ENCODE data around the gene CDC42EP2. TPM values are rescaled to one million over a fixed set of nuclear protein-coding genes. Genes with fewer than 3 reads are reported as not detected.
A peak's percentile ranks its signal among the peaks of the same experiment; 100 is the strongest.

CDC42EP2 gene
- polyA plus RNA-seq, 1 of the 3 experiments (the other 2 are of a cell fraction) = 8.1 TPM

DNA sequence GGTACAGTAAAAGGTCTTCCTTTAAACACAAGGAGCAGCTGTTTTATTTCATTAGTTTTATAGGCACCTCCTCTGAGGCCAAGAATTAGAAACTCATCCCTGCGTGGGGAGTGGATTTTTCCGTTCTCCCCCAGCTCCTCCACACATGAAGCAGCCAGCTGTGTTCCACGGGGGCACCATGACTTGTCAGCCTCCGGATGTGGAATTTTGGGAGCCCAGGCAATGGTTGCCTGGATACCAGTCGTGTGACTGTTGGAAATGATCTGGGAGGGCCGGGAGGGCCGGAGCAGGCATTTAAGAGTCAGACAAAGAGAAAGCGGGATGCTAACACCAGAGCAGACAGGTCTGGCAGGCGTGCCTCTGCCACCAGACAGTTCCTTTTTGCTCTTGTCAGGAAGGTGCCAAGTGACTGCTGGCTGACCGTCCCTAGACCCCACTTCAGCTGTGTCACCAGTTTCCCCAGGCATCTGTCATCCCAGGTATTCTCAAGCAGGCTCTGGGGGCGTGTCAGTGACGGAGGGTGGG, 15.9 kb upstream of the CDC42EP2 start:
- Histone ChIP-seq H3K4me3 (ENCODE audit: low read depth in 2 of 2, low read length in 1 of 2) (no peak overlapping the region), H3K36me3 (replicated peaks in 1 of 2; ENCODE audit: control insufficient read depth in 1 of 2, insufficient read depth in 2 of 2, low read length in 1 of 2) (peaks cover 9 to 21% of the 10 kb centered on the region in 2 experiments), H3K9me2 (no peaks in the 10 kb centered on the region), H3K9me3 (no peaks in the 10 kb centered on the region), H3K27me3 (ENCODE audit: insufficient read depth) (no peaks in the 10 kb centered on the region), H4K20me1 (ENCODE audit: insufficient read depth) (no peaks in the 10 kb centered on the region), H3K4me2 (no peak overlapping the region), H3F3A (replicated peaks; ENCODE audit: insufficient read depth) (no peaks in the 10 kb centered on the region), H2AFZ (ENCODE audit: low read depth) (no peak overlapping the region), H3K27ac (ENCODE audit: low read depth in 2 of 2, low read length in 1 of 2) (peak overlapping the region in 1 of 2 experiments; percentile 73; a peak in 1 of 4 replicates), H3K4me1 (ENCODE audit: control insufficient read depth in 1 of 2, insufficient read depth in 2 of 2, low read depth in 1 of 2, low read length in 1 of 2) (peaks cover 0 to 40% of the 10 kb centered on the region in 2 experiments; a peak in 1 of 4 replicates), H3K79me2 (ENCODE audit: insufficient read depth) (no peaks in the 10 kb centered on the region), H3K9ac (no peak overlapping the region)
- POLR2A ChIA-PET = interaction anchor here (0.7 to 1.4 kb wide), 7 partner anchors 10 to 206 kb away, joined by 3 to 6 read pairs (median 3); partner anchors contain the start of gene CDC42EP2
- WGBS (ENCODE audit: low lambda C conversion rate) = 82% methylated on average over 10 of the region's 12 CpGs
- DNase-seq = no peak
- CTCF ChIA-PET = interaction anchor here (1.8 to 37.6 kb wide), 3 partner anchors 10 to 94 kb away, joined by 3 to 1118 read pairs (median 4); partner anchors contain the start of genes CDC42EP2 and DPF2
- TF ChIP-seq, protein P1, sequence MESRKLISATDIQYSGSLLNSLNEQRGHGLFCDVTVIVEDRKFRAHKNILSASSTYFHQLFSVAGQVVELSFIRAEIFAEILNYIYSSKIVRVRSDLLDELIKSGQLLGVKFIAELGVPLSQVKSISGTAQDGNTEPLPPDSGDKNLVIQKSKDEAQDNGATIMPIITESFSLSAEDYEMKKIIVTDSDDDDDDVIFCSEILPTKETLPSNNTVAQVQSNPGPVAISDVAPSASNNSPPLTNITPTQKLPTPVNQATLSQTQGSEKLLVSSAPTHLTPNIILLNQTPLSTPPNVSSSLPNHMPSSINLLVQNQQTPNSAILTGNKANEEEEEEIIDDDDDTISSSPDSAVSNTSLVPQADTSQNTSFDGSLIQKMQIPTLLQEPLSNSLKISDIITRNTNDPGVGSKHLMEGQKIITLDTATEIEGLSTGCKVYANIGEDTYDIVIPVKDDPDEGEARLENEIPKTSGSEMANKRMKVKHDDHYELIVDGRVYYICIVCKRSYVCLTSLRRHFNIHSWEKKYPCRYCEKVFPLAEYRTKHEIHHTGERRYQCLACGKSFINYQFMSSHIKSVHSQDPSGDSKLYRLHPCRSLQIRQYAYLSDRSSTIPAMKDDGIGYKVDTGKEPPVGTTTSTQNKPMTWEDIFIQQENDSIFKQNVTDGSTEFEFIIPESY (IDR thresholded peaks at IDR 0.05; ENCODE audit: borderline replicate concordance, low read depth) = no peak
- TF ChIP-seq RAD21 (IDR thresholded peaks at IDR 0.05; ENCODE audit: low read length) (no peak), MEF2A (IDR thresholded peaks at IDR 0.05; ENCODE audit: borderline replicate concordance, low read depth) (no peak), FOXM1 (IDR thresholded peaks at IDR 0.05; ENCODE audit: low read depth) (no peak), CTCF (IDR thresholded peaks at IDR 0.05) (no peak), NRF1 (IDR thresholded peaks at IDR 0.05; ENCODE audit: low read depth, low read length) (no peak), TEAD4 (IDR thresholded peaks at IDR 0.05; ENCODE audit: borderline replicate concordance, insufficient read depth) (no peak), GABPA (IDR thresholded peaks at IDR 0.05; ENCODE audit: low read depth) (no peak), FOSL2 (IDR thresholded peaks at IDR 0.05; ENCODE audit: borderline replicate concordance, low read depth) (no peak), TCF12 (IDR thresholded peaks at IDR 0.05) (no peak), NFIC (IDR thresholded peaks at IDR 0.05; ENCODE audit: borderline replicate concordance) (no peak)

DNA sequence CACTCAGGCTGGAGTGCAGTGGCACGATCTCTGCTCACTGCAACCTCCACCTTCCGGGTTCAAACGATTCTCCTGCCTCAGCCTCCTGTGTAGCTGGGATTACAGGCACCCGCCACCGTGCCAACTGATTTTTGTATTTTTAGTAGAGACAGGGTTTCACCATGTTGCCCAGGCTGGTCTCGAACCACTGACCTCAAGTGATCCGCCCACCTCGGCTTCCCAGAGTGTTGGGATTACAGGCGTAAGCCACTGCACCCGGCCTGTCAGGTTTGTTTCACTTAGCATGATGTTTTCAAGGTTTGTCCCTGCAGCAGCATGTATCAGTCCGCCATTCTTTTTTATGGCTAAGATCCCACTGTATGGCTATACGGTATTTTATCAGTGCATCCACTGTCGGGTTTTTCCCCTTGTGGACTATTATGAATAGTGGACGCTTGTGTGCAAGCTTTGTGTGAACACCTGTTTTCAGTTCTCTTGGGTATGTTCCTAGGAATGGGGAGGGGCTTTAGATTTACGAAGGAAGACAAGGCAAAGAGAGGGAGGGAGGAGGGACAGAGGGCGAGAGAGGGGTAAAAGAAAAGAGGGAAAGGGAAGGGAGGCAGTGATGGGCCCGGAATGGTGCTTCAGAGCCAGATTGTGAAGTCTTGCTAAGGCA, 13.9 kb upstream of the CDC42EP2 start:
- Histone ChIP-seq H3K9me3 (no peaks in the 10 kb centered on the region), H3K36me3 (replicated peaks in 1 of 2; ENCODE audit: control insufficient read depth in 1 of 2, insufficient read depth in 2 of 2, low read length in 1 of 2) (peaks cover 6 to 7% of the 10 kb centered on the region in 2 experiments), H3F3A (replicated peaks; ENCODE audit: insufficient read depth) (peaks cover 7% of the 10 kb centered on the region), H3K27me3 (ENCODE audit: insufficient read depth) (no peaks in the 10 kb centered on the region), H2AFZ (ENCODE audit: low read depth) (no peak overlapping the region), H3K4me3 (ENCODE audit: low read depth in 2 of 2, low read length in 1 of 2) (no peak overlapping the region), H3K9ac (no peak overlapping the region), H3K27ac (ENCODE audit: low read depth in 2 of 2, low read length in 1 of 2) (no peak overlapping the region), H3K79me2 (ENCODE audit: insufficient read depth) (no peaks in the 10 kb centered on the region), H3K4me2 (no peak overlapping the region), H3K9me2 (no peaks in the 10 kb centered on the region), H3K4me1 (ENCODE audit: control insufficient read depth in 1 of 2, insufficient read depth in 2 of 2, low read depth in 1 of 2, low read length in 1 of 2) (peaks cover 0 to 35% of the 10 kb centered on the region in 2 experiments; a peak in 1 of 4 replicates), H4K20me1 (ENCODE audit: insufficient read depth) (no peaks in the 10 kb centered on the region)
- ChIA-PET POLR2A (no interaction called here), CTCF (interaction anchor here (37.6 kb wide), 1 partner anchor 21 kb away, joined by 1118 read pairs; the partner anchor contains the start of genes CDC42EP2 and DPF2)
- 93% methylated on average over 17 of the region's 17 CpGs for WGBS (ENCODE audit: low lambda C conversion rate)
- no peak for DNase-seq
- TF ChIP-seq GATA2 (CRISPR knock-in tag; IDR thresholded peaks at IDR 0.05) = no peak
- no peak for TF ChIP-seq RXRA (IDR thresholded peaks at IDR 0.05; ENCODE audit: borderline replicate concordance, low read depth)
- no peak for TF ChIP-seq EP300 (IDR thresholded peaks at IDR 0.05; ENCODE audit: borderline replicate concordance in 1 of 2, low read depth in 1 of 2, low read length in 1 of 2)
- TF ChIP-seq YY1 (IDR thresholded peaks at IDR 0.05; ENCODE audit: low read depth) = no peak
